COLO668 (cell line): ENCODE data around the gene LARP4.
"Not testable (repeated sequence)": the region's sequence is repeated elsewhere in the genome, so short reads cannot be mapped to it uniquely, and the experiment has no call there.

Experiments used
- DNase-seq: peaks from one replicate; lab custom pipeline; 2025; ENCODE audit not compliant: unreplicated experiment; lab: John Stamatoyannopoulos, UW

The LARP4 gene

DNA sequence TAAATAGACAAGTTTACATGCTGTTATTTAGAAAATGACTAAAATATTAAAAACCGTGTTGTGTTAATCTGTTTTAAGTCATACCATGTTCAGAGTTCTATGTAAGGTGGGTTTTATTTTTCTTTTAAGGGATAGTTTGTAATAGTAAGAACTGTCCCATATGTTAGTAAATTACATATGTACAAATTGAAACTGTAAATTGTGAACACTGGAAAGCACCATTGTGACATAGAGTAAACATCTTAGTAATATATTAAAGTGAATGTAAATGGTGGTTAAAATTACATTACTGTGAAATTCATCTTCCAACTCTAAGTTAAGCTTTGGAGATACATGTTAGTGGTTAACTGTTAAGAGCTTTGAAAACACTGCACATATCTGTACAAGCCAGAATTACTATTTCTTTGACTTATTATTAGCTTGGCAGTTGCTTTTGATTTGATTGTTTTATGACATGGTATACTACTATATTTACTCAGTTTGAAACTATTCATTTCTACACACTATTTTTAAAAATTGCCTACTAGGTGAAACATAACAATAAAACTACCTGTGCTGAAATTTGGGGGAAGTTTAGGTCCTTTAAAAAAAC, 76.7 kb downstream of the LARP4 start:
- no peak for DNase-seq

DNA sequence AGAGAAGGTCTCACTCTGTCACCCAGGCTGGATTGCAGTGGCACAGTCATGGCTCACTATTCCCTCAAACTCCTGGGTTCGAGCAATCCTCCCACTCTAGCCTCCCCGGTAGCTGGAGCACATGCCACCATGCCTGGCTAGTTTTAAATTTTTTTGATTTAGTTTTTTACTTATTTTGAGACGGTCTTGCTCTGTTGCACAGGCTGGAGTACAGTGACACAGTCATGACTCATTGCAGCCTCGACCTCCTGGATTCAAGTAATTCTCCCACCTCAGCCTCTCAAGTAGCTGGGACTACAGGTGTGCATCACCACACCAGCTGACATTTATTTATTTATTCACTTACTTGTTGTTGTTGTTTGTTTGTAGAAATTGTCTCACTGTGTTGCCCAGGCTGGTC, 81.9 kb downstream of the LARP4 start:
- DNase-seq = no peak

DNA sequence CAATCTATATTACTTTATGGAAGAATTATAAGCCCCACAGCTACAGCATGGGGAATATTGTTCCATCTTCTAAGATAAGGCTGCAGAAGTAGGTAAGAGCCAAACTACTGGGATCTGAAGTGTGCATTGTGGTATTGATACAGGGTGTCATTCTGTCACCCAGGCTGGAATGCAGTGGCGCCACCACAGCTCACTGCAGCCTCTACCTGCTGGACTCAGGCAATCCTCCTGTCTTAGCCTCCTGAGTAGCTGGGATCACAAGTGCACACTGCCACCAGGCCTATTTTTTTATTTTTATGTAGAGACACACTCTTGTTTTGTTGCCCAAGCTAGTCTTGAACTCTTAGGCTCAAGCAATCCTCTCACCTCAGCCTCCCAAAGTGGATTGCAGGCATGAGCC, 82.8 kb downstream of the LARP4 start:
- no peak for DNase-seq

DNA sequence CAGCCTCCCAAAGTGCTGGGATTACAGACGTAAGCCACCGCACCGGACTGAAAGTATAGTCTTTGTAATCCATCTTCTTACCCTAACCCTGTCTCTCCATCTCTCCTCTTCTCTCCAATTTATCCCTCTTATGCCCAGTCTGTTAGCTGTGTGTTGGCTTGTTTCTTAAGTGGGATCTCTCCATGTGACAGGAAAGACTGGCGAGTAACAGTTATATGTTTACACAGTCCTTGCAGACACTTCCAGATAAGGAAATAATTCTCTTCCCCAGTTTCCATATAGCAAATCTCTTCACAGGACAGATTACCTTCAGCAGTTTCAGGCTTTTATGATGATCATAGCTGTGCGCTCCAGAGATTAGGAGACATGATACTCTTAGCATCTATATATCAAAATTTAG, 88.1 kb downstream of the LARP4 start:
- DNase-seq = no peak

DNA sequence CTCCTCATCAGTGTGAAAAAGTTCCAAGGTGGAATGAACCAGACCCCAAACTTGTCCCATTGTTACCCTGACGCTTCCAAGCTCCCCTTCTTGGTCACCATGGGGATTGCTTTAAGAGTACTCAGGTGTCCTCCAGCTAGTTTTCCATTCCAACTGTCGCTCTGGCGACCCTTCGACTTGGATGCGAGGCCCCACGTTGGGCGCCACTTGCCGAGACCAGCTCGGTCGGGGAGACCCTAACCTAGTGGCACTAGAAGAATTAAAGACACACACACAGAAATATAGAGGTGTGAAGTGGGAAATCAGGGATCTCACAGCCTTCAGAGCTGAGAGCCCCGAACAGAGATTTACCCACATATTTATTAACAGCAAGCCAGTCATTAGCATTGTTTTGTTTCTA, 97.4 kb downstream of the LARP4 start:
- DNase-seq = not testable (repeated sequence)

DNA sequence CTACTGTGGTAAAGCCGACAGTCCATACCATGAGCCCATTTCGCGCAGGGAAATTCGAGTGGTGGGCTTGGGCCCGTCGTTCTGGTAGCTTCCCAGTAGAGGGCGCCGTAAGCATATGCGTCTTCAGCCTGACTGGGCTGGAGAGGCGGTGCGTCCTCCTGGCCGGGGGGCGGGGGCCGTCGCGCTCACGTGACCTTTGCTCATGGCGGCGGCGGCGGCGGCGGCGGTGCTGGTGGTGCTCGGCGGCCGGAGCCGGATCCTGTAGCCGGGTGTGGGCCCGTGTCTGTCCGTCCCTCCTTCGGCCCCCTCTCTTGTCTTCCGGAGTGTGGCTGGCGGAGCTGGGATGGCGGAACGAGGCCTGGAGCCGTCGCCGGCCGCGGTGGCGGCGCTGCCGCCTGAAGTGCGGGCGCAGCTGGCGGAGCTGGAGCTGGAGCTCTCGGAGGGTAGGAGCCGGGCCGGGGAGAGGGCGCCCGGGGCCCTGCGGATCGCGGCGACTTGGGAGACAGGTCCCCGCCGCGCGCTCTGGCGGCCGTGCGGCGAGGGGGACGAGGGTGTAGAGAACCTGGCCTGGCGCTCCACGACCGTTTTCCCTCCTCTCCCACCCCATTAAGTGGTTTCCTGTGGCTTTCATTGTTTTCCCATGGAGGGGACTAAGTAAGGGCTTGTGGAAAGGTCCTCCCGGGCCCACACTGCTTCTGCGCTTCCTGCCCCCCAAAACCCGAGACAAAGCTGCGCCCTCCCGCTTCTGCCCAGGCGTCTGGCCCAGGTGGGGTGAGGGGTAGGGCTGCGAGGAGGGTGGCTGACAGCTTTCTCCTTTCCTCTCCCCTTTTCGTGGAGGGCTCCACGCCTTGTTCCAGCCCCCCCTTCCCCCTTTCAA, 104.4 kb downstream of the LARP4 start, which contains the start of gene DIP2B:
Gene DIP2B, plus strand, starts transcription at position 188 of the 877 bp plus-strand sequence. Its CDS starts 156 bp downstream, at position 344.
- DNase-seq = peak; percentile 84

DNA sequence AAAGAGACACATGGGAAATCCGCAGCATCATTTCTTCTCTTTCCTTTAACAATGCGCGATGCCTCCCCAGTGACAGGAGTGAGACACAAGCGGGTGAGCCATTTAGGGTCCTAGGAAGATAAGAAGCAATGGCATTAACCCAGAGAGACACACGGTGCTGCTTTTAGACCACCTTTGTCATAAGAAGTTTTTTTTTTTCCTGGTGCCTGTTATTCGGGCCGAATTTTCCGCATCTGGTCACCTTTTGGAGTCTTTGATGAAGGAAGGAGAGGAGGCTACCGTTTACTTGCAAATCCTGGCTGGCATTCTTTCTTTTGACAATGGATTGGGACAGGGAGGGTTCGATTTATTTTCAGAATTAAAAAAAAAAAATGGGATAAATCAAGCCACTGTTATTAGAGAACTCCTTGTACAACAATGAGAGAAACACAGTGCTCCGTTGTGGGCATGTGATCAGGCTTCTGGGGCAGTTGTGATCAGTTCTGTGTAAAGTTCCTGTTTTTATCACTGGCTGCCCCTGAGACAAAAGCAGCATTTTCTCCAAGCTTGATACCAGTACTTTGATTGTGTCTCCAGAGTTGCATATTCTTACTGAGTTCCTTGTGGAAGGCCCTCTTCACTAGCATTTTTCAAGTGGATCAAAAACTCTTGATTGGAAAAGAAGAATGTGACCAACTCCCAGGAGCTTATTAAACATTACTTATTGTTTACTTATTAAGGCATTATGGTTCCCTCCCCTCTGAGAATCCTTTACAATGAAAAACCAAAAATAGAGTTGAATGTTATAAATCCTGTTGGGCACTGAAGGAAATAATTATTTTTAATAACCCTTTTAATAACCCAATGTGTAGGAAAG, 105.2 kb downstream of the LARP4 start:
- no peak for DNase-seq

DNA sequence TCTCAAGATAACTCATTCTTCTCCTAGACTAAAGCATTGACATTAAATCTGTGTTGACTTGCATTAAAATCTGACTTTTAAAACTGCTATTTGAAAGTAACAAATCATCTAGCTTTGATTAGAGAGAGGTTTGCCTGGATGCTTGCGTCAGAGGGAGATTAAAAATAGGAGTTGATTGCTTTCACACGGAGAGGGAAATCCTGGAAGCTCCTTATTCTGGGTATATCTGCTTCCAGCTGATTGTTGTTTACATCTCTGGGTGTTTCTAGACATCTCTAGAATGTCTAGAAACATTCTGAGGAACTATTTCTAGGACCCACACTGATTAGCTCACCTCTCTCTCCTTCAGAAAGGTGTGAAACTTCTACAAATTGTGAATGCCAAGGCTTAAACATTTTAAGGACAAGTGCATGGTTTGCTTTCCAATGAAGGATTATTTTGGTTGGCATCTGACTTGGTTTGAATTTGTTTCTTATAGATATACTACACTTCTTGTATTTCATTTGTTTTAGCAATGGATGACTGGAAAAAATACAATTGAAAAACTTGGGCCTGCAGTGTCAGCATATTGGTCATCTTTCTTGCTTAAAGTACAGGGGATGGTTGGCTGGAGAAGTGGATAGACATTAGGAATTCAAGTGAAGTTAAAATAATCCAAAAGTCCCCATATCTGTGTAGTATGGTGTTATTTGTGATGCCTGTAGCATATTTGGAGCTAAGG, 106.2 kb downstream of the LARP4 start:
- no peak for DNase-seq

DNA sequence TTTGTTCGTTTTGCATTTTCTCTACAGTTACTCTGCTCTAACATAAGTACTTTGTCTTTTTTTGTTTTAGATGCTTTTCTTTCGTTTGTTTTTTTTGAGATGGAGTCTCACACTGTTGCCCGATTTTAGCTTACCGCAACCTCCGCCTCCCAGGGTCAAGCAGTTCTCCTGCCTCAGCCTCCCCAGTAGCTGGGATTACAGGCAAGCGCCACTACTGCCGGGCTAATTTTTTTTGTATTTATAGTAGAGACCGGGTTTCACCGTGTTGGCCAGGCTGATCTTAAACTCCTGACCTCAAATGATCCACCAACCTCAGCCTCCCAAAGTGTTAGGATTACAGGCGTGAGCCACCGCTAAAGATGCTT, 106.8 kb downstream of the LARP4 start:
- DNase-seq = no peak

DNA sequence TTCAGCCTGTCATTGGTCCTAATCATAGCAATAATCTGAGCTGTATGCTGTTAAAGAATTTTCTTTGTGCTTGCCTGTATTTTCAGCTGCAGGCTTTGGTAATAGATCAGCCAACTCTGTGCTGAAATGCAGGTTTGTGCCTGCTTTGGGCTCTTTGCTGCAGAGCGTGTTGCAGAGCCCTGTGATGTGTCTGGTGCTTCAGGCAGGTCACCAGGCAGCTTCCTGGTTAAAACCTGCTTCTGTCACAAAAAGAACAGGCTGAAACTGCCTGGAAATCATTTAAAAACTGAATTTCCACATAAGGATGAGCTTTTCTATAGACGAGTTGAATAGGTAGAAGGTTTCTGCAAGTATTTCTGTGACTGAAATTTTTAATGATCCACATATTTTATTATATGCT, 107.2 kb downstream of the LARP4 start:
- DNase-seq = no peak

DNA sequence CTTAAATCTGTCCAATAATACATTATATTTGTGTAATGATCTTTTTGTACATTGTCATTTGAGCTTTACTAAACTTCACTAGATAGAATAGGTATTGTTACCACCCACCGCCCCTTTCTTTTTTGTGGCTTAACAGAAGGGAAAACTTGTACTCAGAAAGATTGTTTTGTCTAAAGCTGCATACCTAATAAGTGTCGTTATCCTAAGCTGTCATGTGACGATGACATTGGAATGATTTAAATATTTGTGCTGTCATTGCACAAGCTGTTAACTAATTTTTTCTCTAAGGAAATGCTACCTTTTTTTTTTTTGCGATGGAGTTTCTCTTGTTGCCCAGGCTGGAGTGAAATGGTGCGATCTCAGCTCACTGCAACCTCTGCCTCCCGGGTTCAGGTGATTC, 107.7 kb downstream of the LARP4 start:
- no peak for DNase-seq

DNA sequence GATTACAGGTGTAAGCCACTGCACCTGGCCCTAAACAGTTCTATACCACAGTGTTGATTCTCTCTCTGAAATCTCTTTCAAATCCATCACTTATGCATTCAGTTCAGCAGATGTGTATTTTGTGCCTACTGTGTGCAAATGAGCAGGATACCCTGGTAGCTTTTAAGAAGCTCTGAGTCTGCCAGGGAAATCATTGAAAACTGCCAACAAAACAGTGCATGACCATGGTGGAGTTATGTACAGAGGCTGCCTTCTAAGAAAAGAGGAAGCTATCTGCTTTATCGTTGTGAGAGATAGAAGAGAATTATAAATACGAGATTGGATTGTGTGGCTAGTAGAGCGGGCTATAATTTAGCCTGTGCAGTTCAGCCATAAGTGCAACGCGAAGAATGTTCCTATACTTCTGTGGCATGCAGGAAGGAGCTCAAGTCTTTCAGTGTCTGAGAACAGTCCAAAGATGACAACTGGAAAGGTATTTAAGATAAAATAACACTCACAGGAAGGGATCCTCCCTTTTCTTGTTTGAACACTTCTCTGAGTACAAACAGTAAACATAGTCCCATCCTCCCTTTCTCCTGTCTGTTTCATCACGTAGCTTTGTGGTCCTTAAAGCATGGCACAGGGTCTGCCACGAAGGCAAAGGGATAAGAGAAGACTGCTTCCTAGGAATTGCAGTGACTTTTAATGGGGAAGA, 108.4 kb downstream of the LARP4 start:
- DNase-seq = no peak

DNA sequence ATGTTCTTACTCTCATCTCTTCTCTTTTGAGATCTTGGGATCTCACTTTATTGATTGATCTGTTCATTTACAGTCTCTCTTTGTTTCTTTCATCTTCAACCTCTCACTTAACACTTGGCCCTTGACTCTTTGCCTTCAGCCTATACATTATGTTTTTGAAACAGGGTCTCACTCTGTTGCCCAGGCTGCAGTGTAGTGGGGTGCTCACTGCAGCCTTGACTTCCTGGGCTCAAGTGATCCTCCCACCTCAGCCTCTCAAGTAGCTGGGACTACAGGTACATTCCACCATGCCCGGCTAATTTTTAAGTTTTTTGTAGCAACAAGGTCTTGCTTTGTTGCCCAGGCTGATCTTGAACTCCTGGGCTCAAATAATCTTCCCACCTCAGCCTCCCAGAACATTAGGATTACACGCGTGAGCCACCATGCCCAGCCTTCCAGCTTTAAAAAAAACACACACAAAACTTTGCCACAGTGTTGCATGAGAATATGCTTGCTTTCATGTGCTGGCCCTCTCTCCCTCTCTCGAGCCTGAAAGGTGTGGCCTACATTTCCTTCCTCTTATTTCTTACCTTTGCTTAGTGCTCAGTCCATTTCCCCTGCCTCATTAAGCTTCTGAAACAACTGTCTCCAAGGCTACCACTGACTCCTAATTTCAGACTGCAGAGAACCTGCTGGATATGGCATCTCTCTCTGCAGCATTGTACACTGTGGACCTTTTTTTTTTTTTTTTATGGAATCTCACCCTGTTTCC, 114.0 kb downstream of the LARP4 start:
- no peak for DNase-seq

DNA sequence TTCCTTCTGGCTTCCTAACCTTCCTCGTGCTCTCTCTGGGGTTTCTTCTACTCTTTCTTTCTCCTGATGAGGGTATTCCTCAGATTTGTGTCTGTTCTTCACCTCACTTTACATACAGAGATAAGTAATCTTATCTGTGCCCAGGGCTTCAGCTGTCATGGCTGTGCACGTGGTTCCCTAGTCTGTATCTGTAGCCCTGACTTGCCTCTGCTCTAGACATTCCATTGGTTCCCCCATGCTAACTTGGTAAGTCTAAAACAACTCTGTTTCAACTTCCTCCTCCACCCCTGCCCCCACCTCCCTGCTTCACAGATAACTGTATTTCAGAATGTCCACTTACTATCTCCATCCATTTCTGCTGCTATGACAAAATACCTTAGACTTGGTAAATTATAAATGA, 114.9 kb downstream of the LARP4 start:
- no peak for DNase-seq

DNA sequence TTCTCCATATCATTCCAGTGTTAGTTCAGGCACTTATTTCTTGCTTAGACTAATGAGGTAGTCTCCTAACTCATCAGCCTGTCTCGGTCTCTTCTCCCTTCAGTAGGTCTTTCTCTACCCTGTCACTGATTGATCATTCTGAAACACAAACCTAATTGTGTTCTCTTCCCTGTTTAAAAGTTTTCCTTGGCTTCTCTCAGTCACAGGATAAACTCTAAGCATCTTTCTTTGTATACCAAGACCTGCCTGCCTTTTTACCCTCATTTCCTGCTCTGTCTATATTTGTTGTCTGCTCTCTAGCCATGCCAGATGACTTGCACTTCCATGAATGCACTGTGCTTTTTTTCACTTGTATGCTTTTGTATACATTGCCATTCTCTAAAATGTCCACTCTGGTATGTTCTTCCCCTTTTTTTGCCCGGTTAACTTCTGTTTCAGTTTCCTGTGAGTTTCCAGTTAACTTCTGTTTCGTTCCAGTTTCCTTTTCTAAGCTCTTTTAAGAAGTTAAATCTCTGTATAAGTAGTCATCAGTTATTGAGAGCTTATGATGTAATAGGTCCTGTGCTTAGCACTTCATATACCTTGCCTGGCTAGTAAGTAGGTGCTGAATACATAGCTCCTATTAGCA, 116.8 kb downstream of the LARP4 start:
- no peak for DNase-seq

DNA sequence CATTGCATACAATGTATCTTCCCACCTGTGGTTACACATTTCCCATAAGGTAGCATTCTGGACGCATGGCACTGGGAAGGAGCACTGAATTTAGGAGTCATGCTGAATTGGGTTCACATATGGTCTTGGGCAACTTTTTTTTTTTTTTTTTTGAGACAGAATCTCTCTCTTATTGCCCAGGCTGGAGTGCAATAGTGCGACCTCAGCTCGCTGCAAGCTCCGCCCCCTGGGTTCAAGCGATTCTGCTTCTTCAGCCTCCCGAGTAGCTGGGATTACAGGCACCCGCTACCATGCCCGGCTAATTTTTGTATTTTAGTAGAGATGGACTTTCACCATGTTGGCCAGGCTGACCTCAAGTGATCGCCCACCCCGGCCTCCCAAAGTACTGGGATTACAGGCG, 117.4 kb downstream of the LARP4 start:
- DNase-seq = no peak

DNA sequence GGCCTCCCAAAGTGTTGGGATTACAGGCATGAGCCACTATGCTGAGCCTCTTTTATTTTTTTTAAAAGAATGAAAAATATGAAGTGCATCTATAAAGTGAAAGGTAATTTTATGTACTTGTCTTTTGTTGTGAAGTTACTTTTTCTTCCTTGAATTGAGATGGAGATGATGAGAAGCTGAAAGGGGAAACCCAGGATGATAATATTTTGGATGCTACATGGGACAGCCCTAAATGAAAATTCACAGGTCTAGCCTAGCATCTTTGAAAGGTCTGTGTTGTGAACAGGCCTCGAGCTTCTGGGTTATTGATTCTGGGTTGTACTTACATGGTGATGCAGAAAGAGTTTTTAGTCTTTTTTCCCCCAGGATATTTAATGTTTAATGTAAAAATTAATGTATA, 118.7 kb downstream of the LARP4 start:
- no peak for DNase-seq

DNA sequence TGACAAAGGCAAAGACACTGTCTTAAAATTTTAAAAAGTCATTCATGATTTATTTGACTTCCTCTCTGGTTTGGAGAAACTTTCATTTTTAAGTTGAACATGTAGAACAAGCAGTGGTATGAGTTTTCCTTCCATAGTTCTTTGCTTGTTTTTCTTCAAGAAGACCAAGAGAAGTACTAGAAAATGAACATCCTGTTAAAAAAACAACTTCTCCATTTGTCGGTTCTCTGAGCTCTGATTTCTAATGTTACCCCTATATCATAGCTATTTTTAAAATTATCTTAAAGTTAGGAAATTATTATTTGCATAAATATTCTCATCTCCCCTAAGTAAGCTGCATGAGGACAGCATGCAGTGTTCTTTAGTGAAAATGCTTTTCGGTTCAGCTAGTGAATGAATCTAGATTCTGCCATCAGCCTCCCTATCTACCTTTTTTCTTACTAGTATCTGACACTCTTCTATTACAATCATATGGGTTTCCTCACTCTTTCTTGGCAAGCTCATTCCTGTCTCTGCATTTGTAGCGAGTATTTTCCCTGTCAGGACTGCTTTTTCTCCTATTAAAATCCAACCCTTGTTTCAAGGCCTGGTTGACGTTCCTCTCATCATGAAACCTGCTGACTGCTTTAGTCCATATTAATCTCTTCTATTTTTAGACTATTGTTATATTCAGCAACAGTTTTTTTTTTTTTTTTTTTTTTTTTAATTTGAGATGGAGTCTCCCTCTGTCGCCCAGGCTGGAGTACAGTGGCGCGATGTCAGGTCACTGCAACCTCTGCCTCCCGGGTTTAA, 119.9 kb downstream of the LARP4 start:
- DNase-seq = no peak

DNA sequence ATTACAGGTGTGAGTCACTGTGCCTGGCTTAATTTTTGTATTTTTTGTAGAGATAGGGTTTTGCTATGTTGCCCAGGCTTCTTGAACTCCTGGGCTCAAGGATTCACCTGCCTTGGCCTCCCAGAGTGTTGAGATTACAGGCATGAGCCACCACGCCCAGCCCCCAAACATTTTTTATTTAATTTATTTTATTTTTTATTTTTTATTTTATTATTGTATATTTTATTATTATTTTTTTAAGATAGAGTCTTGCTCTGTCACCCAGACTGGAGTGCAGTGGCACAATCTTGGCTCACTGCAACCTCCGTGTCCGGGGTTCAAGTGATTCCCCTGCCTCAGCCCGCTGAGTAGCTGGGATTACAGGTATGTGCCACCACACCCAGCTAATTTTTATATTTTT, 121.1 kb downstream of the LARP4 start:
- not testable (repeated sequence) for DNase-seq
